ENCODE data around the gene XRCC6. TPM values are rescaled to one million over a fixed set of nuclear protein-coding genes. Genes with fewer than 3 reads are reported as not detected.
"Not testable (repeated sequence)": the region's sequence is repeated elsewhere in the genome, so short reads cannot be mapped to it uniquely, and the experiment has no call there.

Gene XRCC6
- total RNA-seq, 1 experiment from 2014 or later, result 807 TPM

DNA sequence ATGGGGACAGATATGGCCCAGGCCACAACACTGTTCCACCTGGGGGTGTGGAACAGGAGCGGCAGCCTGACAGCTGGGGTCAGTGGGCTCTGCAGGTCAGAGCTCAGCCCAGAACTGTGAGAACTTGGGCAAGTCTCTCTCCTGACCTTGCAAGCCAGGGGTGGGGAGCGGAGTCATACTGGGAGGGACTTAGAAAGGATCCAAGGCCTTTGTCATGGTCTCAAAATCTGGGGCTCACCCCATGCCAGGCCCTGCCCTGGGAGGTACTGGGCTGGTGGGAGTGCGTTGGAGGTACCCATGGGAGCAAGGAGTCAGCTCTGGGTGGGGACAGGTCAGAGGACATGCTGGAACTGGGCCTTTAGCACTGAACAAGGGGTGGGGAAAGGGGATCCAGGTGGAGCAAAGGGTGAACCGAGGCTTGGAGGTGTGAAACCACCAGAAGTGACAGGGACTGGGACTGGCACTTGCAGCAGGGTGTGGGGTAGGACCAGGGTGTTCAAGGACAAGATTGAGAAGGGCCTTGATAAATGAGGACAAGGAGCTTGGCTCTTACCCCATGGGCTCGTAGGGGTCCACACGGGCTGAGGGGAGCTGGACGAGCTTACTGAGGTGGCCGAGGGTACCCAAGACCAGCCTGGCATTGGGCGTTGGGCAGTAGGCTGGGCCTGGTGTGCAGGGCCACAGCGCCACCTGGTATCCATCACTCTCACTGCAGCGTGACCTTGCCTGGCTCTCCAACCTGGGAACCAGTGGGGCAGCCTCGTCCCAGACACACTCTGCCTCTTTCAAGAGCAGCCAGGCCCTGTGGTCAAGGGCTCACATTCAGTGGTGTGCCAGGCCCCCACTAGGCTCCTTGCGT is 24.1 kb upstream of the XRCC6 start:
- peak; percentile 72 for DNase-seq (ENCODE audit: low spot score)
- in situ Hi-C loops (cut with HindIII; ENCODE audit: low sequenced_read_pairs), result no loop called here

DNA sequence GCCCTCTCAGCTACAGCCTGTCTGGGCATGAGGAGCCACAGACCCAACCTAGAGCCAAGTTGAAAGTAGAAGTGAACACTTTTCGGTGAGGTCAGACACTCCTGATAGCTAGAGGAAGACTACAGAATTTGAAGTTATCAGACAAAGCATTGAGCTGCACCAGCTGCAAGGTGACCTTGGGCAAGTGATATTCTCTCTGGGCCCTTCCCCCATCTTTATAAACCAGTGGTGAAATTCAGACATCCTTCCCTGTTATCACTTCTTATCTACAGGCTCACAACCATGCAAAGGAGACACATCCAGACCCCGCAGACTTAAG is 23.5 kb upstream of the XRCC6 start:
- in situ Hi-C loops (cut with HindIII; ENCODE audit: low sequenced_read_pairs), result no loop called here
- no peak for DNase-seq (ENCODE audit: low spot score)

- DNase-seq (ENCODE audit: low spot score), result no peak
- in situ Hi-C loops (cut with HindIII; ENCODE audit: low sequenced_read_pairs), result no loop called here
Measured at GRCh38 chr22:41598081-41598480, 23.0 kb upstream of the XRCC6 start.

GRCh38 chr22:41598891-41599635 is 22.0 kb upstream of the XRCC6 start:
- in situ Hi-C loops (cut with HindIII; ENCODE audit: low sequenced_read_pairs), result no loop called here
- DNase-seq (ENCODE audit: low spot score), result peak; percentile 84

DNA sequence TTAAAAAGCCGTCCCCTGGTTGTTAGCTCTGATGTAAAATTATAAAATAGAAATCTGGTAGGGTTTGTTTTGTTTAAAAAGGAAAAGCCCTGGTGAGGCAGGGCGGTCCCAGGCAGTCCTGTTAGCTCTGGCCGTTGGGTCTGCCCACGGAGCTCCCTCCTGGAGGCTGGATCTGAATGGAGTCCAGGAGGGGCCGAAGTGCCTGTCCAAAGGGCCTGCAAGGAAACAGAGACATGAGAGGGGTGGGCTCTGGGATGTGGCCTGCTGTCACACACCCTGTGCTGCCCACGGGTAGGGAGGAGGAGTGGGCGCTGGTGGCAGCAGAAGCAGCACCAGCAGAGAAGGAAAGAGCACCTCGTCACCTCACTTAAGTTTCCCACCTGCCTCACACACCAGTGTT is 20.1 kb upstream of the XRCC6 start:
- in situ Hi-C loops (cut with HindIII; ENCODE audit: low sequenced_read_pairs), result loop anchor here (10.0 kb wide), 1 partner anchor 64 kb away; no protein-coding TSS in a partner anchor
- no peak for DNase-seq (ENCODE audit: low spot score)

- DNase-seq (ENCODE audit: low spot score), result no peak
- in situ Hi-C loops (cut with HindIII; ENCODE audit: low sequenced_read_pairs), result loop anchor here (10.0 kb wide), 1 partner anchor 61 kb away; no protein-coding TSS in a partner anchor
Measured at GRCh38 chr22:41603873-41604332, 17.2 kb upstream of the XRCC6 start.

GRCh38 chr22:41608386-41608785 is 12.7 kb upstream of the XRCC6 start:
- in situ Hi-C loops (cut with HindIII; ENCODE audit: low sequenced_read_pairs), result loop anchor here (10.0 kb wide), 1 partner anchor 56 kb away; no protein-coding TSS in a partner anchor
- no peak for DNase-seq (ENCODE audit: low spot score)

DNA sequence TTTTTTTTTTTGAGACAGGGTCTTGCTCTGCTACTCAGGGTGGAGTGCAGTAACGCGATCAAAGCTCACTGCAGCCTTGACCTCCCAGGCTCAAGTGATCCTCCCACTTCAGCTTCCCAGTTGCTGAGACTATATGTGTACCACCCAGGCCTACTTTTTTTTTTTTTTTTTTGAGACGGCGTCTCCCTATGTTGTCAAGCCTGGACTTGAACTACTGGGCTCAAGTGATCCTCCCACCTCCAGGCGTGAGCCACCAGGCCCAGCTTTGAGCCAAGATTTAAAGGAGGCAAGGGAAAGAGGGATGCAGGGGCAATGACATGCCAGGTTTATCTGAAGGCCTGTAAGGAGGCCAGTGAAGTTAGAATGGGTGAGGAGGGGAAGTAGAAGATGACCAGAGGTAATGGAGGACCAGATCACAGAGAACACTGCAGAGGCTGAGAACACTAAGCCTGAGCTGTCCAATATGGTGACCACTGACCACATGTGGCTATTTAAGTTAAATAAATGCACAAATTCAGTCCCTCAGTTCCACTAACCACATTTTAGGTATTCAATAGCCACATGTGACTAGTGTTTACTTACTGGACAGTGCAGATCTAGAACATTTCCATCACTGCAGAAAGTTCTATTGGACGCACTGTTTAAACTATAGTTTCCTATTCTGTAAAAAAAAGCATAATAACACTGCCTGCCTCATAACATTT is 8.3 kb upstream of the XRCC6 start:
- DNase-seq (ENCODE audit: low spot score), result no peak
- in situ Hi-C loops (cut with HindIII; ENCODE audit: low sequenced_read_pairs), result no loop called here

DNA sequence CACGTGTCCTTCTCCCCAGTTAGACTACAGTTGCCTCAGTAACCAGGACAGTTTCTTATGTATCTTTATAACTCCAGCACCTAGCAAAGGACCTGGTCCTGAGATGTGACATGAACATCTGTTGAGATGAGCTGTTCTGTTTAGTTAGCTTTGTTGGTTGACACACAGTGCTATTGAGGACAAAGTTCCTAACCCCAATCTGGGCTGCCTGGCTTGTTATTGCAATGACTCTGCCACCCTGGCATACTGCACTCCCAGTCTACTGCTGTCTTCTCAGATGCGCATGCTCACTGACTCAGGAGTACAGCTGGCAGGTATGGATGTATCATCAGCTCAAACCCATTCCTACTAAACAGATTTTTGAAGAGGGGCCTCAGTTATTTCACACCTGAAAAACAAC is 7.6 kb upstream of the XRCC6 start:
- in situ Hi-C loops (cut with HindIII; ENCODE audit: low sequenced_read_pairs), result no loop called here
- no peak for DNase-seq (ENCODE audit: low spot score)

- in situ Hi-C loops (cut with HindIII; ENCODE audit: low sequenced_read_pairs), result no loop called here
- DNase-seq (ENCODE audit: low spot score), result peak; percentile 21
Measured at GRCh38 chr22:41619979-41620588, 1.0 kb upstream of the XRCC6 start.

DNA sequence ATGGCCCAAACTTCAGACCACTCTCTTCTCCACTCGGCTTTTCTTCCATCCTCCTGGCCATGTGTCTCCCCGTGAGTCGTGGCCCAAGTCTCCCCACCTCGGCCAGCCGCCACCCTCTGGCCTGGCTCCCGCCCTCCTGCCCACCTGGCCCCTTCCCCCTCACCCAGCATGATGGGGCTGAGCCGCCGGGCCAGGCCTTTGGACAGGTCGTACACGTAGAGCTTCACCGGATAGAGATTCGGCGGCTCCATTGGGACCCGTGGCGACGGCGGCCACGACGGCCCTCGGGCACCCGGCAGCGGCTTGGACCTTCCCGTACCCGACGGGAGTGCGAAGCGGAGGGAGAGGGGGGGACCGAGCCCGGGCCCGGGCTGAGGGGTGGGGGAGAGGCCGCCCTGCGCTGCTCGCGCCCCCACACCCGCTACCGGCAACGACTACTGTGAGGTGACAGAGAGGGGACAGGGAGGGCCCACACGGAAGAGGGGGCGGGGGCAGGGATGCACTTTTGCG is 451 bp upstream of the XRCC6 start, which contains the start of gene DESI1:
Gene DESI1, minus strand, starts transcription at position 455 of the 510 bp plus-strand sequence. Its CDS starts 204 bp downstream, at position 251.
- DNase-seq (ENCODE audit: low spot score), result no peak

DNA sequence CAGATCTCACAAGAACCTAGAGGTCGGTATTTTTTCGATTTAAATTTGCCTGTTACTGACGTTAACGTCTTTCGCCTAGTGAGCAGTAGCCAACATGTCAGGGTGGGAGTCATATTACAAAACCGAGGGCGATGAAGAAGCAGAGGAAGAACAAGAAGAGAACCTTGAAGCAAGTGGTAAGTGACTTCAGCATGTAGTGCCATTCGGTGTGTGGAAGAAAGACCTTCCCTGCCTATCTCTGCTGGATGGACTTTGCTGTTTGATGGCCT is 750 bp downstream of the XRCC6 start:
- DNase-seq (ENCODE audit: low spot score), result no peak
- in situ Hi-C loops (cut with HindIII; ENCODE audit: low sequenced_read_pairs), result no loop called here

More for the DNA sequence above, 451 bp upstream of the XRCC6 start, which contains the start of gene DESI1:
- in situ Hi-C loops (cut with HindIII; ENCODE audit: low sequenced_read_pairs), result no loop called here

- no peak for DNase-seq (ENCODE audit: low spot score)
- in situ Hi-C loops (cut with HindIII; ENCODE audit: low sequenced_read_pairs), result no loop called here
Measured at GRCh38 chr22:41625577-41625976, 4.5 kb downstream of the XRCC6 start.

DNA sequence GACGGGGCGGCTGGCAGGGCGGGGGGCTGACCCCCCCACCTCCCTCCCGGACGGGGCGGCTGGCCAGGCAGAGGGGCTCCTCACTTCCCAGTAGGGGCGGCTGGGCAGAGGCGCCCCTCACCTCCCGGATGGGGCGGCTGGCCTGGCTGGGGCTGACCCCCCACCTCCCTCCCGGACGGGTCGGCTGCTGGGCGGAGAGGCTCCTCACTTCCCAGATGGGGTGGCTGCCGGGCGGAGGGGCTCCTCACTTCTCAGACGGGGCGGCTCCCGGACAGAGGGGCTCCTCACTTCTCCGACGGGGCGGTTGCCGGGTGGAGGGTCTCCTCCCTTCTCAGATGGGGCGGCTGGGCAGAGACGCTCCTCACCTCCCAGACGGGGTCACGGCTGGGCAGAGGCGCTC is 10.0 kb downstream of the XRCC6 start:
- in situ Hi-C loops (cut with HindIII; ENCODE audit: low sequenced_read_pairs); DNase-seq (ENCODE audit: low spot score): not testable (repeated sequence)

DNA sequence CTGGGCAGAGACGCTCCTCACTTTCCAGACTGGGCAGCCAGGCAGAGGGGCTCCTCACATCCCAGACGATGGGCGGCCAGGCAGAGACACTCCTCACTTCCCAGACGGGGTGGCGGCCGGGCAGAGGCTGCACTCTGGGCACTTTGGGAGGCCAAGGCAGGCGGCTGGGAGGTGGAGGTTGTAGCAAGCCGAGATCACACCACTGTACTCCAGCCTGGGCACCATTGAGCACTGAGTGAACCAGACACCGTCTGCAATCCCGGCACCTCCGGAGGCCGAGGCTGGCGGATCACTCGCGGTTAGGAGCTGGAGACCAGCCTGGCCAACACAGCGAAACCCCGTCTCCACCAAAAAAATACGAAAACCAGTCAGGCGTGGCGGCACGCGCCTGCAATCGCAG is 10.5 kb downstream of the XRCC6 start:
- in situ Hi-C loops (cut with HindIII; ENCODE audit: low sequenced_read_pairs); DNase-seq (ENCODE audit: low spot score): not testable (repeated sequence)

DNA sequence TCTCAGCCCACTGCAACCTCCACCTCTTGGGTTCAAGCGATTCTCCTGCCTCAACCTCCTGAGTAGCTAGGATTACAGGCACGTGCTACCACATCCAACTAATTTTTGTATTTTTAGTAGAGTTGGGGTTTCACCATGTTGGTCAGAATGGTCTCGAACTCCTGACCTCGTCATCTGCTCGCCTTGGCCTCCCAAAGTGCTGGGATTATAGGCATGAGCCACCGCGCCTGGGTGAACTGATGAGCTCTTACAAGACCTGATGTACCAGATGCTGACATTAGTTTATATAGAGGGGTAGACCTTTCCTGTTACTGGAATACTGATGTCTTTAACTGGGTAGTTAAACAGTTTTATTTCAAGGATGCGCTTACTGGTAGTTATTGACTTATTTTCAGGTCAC is 13.5 kb downstream of the XRCC6 start:
- DNase-seq (ENCODE audit: low spot score); in situ Hi-C loops (cut with HindIII; ENCODE audit: low sequenced_read_pairs): not testable (repeated sequence)

DNA sequence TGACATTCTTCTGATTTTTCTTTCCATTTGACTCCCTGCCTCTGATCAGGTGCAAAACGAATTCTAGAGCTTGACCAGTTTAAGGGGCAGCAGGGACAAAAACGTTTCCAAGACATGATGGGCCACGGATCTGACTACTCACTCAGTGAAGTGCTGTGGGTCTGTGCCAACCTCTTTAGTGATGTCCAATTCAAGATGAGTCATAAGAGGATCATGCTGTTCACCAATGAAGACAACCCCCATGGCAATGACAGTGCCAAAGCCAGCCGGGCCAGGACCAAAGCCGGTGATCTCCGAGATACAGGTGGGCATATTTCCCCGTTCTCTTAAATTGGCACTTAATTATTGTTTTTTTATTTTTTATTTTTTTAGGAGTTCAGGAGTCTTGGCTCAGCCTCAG is 15.4 kb downstream of the XRCC6 start:
- DNase-seq (ENCODE audit: low spot score), result peak; percentile 49
- in situ Hi-C loops (cut with HindIII; ENCODE audit: low sequenced_read_pairs), result no loop called here

- in situ Hi-C loops (cut with HindIII; ENCODE audit: low sequenced_read_pairs); DNase-seq (ENCODE audit: low spot score): not testable (repeated sequence)
Measured at GRCh38 chr22:41637623-41638022, 16.5 kb downstream of the XRCC6 start.

DNA sequence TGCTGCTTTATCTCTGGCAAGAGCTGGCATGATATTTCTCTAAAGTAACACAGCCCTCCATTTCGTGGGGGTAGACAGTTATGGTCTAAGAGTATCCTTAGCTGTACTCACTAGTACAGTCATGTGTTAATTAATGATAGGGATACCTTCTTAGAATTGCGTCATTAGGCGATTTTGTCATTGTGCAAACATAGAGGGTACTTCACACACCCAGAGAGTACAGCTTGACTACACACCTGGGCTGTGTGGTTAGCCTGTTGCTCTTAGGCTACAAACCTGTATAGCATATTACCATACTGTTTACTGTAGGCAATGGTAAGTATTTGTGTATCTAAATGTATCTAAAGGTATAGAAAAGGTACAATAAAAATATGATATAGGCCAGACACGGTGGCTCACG is 17.0 kb downstream of the XRCC6 start:
- DNase-seq (ENCODE audit: low spot score), result no peak
- in situ Hi-C loops (cut with HindIII; ENCODE audit: low sequenced_read_pairs), result no loop called here

All from G401 (cell line).